NCI-H69 (cell line): ENCODE results near the gene TSPYL1.
A peak's percentile ranks its signal among the peaks of the same experiment; 100 is the strongest.

Experiments used
- DNase-seq: peaks from one replicate; lab custom pipeline; 2025; lab: John Stamatoyannopoulos, UW

The TSPYL1 gene

GRCh38 chr6:116263353-116263752, 16.4 kb downstream of the TSPYL1 start:
- no peak for DNase-seq

GRCh38 chr6:116258520-116258919, 21.2 kb downstream of the TSPYL1 start:
- DNase-seq, result no peak

GRCh38 chr6:116256694-116257093, 23.0 kb downstream of the TSPYL1 start:
- DNase-seq, result no peak

- peak; percentile 41 for DNase-seq
These were observed 24.4 kb downstream of the TSPYL1 start for GRCh38 chr6:116255246-116255800.

- peak; percentile 5 for DNase-seq
These were observed 25.3 kb downstream of the TSPYL1 start for GRCh38 chr6:116254297-116255056.

GRCh38 chr6:116253505-116254296, 26.0 kb downstream of the TSPYL1 start, which contains the start of gene TSPYL4:
TSPYL4 (minus strand) TSS chr6:116254075; CDS start chr6:116254008, 67 bp downstream.
- peak; percentile 96 for DNase-seq

GRCh38 chr6:116253188-116253504, 26.6 kb downstream of the TSPYL1 start:
- DNase-seq, result no peak

GRCh38 chr6:116251568-116252384, 28.0 kb downstream of the TSPYL1 start:
- no peak for DNase-seq

GRCh38 chr6:116248577-116248976, 31.2 kb downstream of the TSPYL1 start:
- DNase-seq, result no peak

- DNase-seq, result no peak
These were observed 32.4 kb downstream of the TSPYL1 start for GRCh38 chr6:116247285-116247684.

- DNase-seq, result no peak
These were observed 33.6 kb downstream of the TSPYL1 start for GRCh38 chr6:116246089-116246488.

- DNase-seq, result peak; percentile 79
These were observed 35.4 kb downstream of the TSPYL1 start for GRCh38 chr6:116244284-116244683.

GRCh38 chr6:116239856-116240255, 39.9 kb downstream of the TSPYL1 start:
- no peak for DNase-seq

GRCh38 chr6:116239256-116239655, 40.5 kb downstream of the TSPYL1 start:
- DNase-seq, result no peak

- no peak for DNase-seq
These were observed 41.6 kb downstream of the TSPYL1 start for GRCh38 chr6:116238083-116238482.

GRCh38 chr6:116234689-116235088, 45.0 kb downstream of the TSPYL1 start:
- DNase-seq, result no peak

GRCh38 chr6:116229287-116229913, 50.3 kb downstream of the TSPYL1 start:
- peak; percentile 95 for DNase-seq
